ENCODE results near the gene P2RY2. TPM values are rescaled to one million over a fixed set of nuclear protein-coding genes. Genes with fewer than 3 reads are reported as not detected.

P2RY2 gene
- total RNA-seq, 1 experiment from 2014 or later = 1.0 TPM

DNA sequence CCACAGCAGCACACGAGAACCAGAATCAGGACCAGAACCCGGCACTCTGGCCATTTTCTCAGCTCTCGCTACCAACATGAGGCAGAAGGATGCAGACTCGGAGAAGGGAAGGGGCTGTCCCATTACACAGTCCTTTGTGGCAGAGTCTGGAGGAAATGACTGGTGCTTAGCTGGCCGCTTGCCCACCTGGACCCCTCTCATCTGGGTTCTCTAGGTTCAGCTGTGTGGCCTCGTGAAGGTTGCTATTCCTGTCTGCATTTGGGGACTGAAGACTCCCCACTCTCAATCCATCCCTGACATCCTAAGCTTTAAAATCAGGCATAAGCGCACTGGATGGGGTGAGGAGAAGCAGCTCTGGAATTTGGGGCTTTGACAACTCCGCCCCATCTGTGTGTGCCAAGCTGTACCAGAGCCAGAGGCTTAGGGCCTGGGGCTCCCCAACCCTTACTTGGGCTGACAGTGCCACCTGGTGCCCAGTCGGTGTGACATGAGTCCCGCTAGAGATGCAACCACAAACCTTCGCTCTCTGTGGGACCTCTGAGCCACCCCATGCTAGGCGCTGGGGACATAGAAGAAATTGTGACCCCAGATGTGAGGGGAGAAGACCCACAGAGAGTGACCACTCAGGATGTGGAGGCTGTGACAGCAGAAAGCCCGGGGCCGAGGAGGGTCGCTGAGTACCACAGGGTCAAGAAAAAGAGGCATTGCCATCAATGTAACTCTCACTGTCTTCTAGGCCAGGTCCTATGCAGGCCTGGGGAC, 40.1 kb upstream of the P2RY2 start:
- CTCF ChIA-PET = interaction anchor here (0.5 to 7.1 kb wide), 68 partner anchors 9 to 712 kb away, joined by 3 to 153 read pairs (median 4); partner anchors contain the start of genes FCHSD2 and STARD10
- intact Hi-C loops (cut with micrococcal nuclease) = loop anchor here (1.0 to 5.0 kb wide), 7 partner anchors 36 to 591 kb away; partner anchors contain the start of gene FCHSD2
- peak; percentile 79 for TF ChIP-seq CTCF (IDR thresholded peaks at IDR 0.05; ENCODE audit: unreplicated experiment)
- peak; percentile 88 for DNase-seq (ENCODE audit: unreplicated experiment)
- Mint-ChIP-seq H3K27me3 (ENCODE audit: insufficient read depth, unreplicated experiment) (no peaks in the 10 kb centered on the region), H3K4me3 (ENCODE audit: unreplicated experiment) (no peak overlapping the region), H3K4me1 (ENCODE audit: insufficient read depth, unreplicated experiment) (no peaks in the 10 kb centered on the region), H3K27ac (ENCODE audit: low read depth, unreplicated experiment) (no peak overlapping the region), H3K9me3 (ENCODE audit: unreplicated experiment) (no peaks in the 10 kb centered on the region), H3K36me3 (ENCODE audit: insufficient read depth, unreplicated experiment) (no peaks in the 10 kb centered on the region)
- no TSS peak for BruUV-seq (replicated peaks)
- POLR2A ChIA-PET = interaction anchor here (0.5 to 3.6 kb wide), 7 partner anchors 10 to 350 kb away, joined by 3 to 15 read pairs (median 3); no protein-coding TSS in a partner anchor

- no peak for DNase-seq (ENCODE audit: unreplicated experiment)
- ChIA-PET CTCF (interaction anchor here (0.6 to 7.1 kb wide), 41 partner anchors 8 to 713 kb away, joined by 3 to 153 read pairs (median 5); partner anchors contain the start of gene FCHSD2), POLR2A (interaction anchor here (0.5 to 3.6 kb wide), 5 partner anchors 9 to 453 kb away, joined by 3 to 15 read pairs (median 3); no protein-coding TSS in a partner anchor)
- BruUV-seq (replicated peaks) = no TSS peak
- H3K27ac Mint-ChIP-seq (ENCODE audit: low read depth, unreplicated experiment) = no peak overlapping the region
- no peaks in the 10 kb centered on the region for H3K4me1 Mint-ChIP-seq (ENCODE audit: insufficient read depth, unreplicated experiment)
- no peaks in the 10 kb centered on the region for H3K27me3 Mint-ChIP-seq (ENCODE audit: insufficient read depth, unreplicated experiment)
- intact Hi-C loops (cut with micrococcal nuclease) = loop anchor here (1.0 to 5.0 kb wide), 7 partner anchors 36 to 591 kb away; partner anchors contain the start of gene FCHSD2
- no peak for TF ChIP-seq CTCF (IDR thresholded peaks at IDR 0.05; ENCODE audit: unreplicated experiment)
- no peaks in the 10 kb centered on the region for H3K36me3 Mint-ChIP-seq (ENCODE audit: insufficient read depth, unreplicated experiment)
- no peak overlapping the region for H3K4me3 Mint-ChIP-seq (ENCODE audit: unreplicated experiment)
- H3K9me3 Mint-ChIP-seq (ENCODE audit: unreplicated experiment) = no peaks in the 10 kb centered on the region
Measured at GRCh38 chr11:73178681-73179080, 39.4 kb upstream of the P2RY2 start.

GRCh38 chr11:73182824-73183321, 35.2 kb upstream of the P2RY2 start:
- CTCF ChIA-PET = interaction anchor here (0.6 to 7.8 kb wide), 4 partner anchors 40 to 366 kb away, joined by 3 to 238 read pairs (median 3); no protein-coding TSS in a partner anchor
- intact Hi-C loops (cut with micrococcal nuclease) = no loop called here

More at GRCh38 chr11:73182824-73183321, 35.2 kb upstream of the P2RY2 start:
- TF ChIP-seq CTCF (IDR thresholded peaks at IDR 0.05; ENCODE audit: unreplicated experiment) = no peak
- POLR2A ChIA-PET = interaction anchor here (0.7 kb wide), 1 partner anchor 54 kb away, joined by 3 read pairs; no protein-coding TSS in a partner anchor
- Mint-ChIP-seq H3K36me3 (ENCODE audit: insufficient read depth, unreplicated experiment) (peaks cover 6% of the 10 kb centered on the region), H3K4me3 (ENCODE audit: unreplicated experiment) (no peak overlapping the region), H3K9me3 (ENCODE audit: unreplicated experiment) (no peaks in the 10 kb centered on the region), H3K4me1 (ENCODE audit: insufficient read depth, unreplicated experiment) (peaks cover 26% of the 10 kb centered on the region), H3K27ac (ENCODE audit: low read depth, unreplicated experiment) (peak overlapping the region; percentile 9), H3K27me3 (ENCODE audit: insufficient read depth, unreplicated experiment) (no peaks in the 10 kb centered on the region)
- BruUV-seq (replicated peaks) = no TSS peak
- DNase-seq (ENCODE audit: unreplicated experiment) = no peak
